ENCODE data around the gene SLC25A13. TPM values are rescaled to one million over a fixed set of nuclear protein-coding genes. Genes with fewer than 3 reads are reported as not detected.

Gene SLC25A13
- total RNA-seq, 4 donors from 2014 or later: 24.2 to 51.1 (median 24.7) TPM

DNA sequence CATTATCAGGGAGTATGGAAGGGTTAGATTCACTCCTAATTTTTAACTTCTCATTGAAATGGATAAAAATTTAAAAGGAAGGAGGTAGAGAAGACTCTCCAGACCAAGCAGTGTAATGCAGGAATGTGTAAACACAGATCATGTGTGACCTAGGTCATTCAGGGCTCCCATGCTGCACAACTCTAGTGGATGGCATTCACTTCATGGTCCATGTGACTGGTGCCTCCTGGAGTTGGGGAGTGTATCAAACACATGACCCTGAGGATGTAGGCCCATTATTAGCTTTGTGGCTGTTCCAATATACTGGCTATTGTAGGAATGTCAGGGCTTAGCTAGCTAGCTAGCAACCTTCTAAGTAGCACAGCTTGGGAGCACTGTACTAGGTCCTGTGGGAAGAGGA is 109.9 kb downstream of the SLC25A13 start:
- DNase-seq (ENCODE audit: low spot score) (no peak), ATAC-seq (ENCODE audit: low FRiP score) (no peak)
- TF ChIP-seq, protein P1, sequence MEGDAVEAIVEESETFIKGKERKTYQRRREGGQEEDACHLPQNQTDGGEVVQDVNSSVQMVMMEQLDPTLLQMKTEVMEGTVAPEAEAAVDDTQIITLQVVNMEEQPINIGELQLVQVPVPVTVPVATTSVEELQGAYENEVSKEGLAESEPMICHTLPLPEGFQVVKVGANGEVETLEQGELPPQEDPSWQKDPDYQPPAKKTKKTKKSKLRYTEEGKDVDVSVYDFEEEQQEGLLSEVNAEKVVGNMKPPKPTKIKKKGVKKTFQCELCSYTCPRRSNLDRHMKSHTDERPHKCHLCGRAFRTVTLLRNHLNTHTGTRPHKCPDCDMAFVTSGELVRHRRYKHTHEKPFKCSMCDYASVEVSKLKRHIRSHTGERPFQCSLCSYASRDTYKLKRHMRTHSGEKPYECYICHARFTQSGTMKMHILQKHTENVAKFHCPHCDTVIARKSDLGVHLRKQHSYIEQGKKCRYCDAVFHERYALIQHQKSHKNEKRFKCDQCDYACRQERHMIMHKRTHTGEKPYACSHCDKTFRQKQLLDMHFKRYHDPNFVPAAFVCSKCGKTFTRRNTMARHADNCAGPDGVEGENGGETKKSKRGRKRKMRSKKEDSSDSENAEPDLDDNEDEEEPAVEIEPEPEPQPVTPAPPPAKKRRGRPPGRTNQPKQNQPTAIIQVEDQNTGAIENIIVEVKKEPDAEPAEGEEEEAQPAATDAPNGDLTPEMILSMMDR (IDR thresholded peaks at IDR 0.05): no peak

DNA sequence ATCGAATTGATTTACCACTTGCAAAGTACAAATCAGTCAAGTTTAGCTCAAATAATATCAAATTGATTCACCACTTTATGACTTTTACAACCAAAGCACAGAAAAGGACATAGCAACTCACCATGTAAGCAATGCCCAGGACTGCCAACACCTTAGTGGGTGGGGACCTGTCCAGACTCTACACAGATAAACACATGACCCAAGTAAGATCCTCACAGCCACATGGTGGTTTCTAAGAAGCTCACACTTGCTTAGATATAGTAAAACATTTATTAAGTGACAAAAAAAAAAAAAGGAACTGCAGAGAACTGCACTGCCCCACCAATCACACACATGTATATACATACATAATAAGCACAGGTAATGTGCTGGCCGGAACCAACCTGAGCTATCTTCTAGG is 116.2 kb downstream of the SLC25A13 start:
- ATAC-seq (ENCODE audit: low FRiP score): no peak
- no peak for DNase-seq (ENCODE audit: low spot score)
- TF ChIP-seq, protein P1 (IDR thresholded peaks at IDR 0.05): no peak

DNA sequence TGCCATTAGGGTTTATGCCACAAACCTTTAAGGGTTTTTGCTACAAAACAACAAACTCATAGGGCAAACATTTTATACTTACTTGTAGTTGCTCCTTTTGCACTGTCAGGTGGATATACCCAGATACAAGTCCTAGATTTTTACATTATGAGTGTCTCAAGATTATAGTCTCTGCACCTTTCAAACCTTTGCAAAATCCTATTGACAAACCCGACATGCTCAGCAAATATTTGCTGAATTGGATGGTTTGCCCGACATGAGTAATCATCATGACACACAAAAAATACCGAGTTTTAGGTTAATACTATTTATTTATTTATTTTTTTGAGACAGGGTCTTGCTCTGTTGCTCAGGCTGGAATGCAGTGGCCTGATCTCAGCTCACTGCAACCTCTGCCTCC is 117.3 kb downstream of the SLC25A13 start:
- no peak for DNase-seq (ENCODE audit: low spot score)
- TF ChIP-seq, protein P1 (IDR thresholded peaks at IDR 0.05): no peak
- no peak for ATAC-seq (ENCODE audit: low FRiP score)

DNA sequence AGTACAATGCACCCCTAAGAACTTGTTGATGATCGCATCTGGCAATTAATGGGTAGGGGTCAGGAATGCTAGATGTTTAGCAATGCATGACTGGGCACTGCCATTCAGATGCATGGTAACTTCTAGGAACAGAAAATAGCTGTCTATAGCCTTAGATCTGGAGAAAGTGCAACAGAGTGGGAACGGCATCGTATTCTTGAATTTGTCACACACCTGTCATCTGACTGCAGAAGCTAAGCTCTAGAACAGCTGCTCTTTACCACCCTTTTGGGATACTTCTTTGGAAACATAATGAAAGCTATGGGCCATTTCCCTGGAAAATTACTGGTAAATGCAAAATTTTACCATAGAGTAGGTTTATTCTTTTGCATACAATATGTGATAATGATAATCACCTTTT is 118.1 kb downstream of the SLC25A13 start:
- ATAC-seq (ENCODE audit: low FRiP score) (no peak), DNase-seq (ENCODE audit: low spot score) (no peak)
- TF ChIP-seq, protein P1 (IDR thresholded peaks at IDR 0.05): no peak

DNA sequence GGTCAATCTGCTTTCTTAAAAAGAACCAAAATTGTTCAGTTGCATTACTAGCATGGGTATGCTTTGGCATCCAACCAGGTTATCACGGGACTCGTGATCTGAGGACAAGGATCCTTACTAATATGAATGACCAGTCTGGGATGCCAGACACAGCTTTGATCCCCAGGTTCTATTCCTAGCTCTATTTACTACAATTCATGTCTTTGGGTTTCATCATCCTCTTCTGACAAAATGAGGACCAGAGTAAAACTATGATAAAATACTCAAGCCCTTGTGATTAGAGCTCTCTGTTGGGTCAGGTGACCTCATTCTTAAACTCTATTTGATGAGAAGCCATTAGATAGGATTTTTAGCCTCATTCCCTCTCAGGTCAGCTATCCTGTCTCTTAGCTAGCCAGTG is 119.8 kb downstream of the SLC25A13 start:
- ATAC-seq (ENCODE audit: low FRiP score) (no peak), DNase-seq (ENCODE audit: low spot score) (no peak)
- TF ChIP-seq, protein P1 (IDR thresholded peaks at IDR 0.05): no peak

DNA sequence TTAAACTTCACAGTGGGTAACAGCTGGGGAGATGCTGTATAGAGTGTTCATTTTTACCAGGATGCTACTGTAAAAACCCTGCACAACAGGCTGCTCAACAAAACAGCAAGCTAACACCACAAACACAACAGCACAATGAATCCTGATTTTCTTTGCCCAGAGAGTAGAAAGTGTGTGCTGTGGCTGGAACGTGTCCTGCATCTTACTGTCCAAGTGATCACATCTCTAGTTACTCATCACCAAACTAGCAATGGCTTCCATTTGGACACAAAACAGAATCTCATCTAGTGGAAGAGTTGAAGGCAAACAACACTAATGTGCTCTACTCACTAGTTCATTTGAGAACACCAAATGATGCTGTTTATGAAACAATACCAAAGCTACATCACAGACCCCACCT is 121.2 kb downstream of the SLC25A13 start:
- ATAC-seq (ENCODE audit: low FRiP score) (no peak), DNase-seq (ENCODE audit: low spot score) (no peak)
- TF ChIP-seq, protein P1 (IDR thresholded peaks at IDR 0.05): no peak

DNA sequence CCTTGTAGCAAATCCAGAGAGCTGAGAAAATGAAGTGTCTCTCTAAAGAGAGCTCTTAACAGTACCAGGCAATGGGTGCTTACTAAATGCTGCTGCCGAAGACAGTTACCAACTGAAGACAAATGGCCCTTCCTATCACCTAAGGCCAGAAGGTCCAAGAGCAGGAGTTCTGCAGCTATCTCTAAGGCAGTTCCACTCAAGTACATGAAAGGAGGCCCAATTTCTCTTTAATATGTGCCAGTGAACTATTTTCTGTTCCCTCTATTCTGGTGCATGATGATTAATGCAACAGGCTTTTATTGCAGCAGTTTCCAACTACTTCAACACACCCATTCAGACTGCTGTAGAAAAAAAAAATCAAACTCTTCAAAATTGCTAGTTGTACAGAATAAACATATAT is 122.5 kb downstream of the SLC25A13 start:
- ATAC-seq (ENCODE audit: low FRiP score): no peak
- TF ChIP-seq, protein P1 (IDR thresholded peaks at IDR 0.05): no peak
- DNase-seq (ENCODE audit: low spot score): no peak

Data from omental fat pad (tissue), 4 donors.